HG03432 (cell line): ENCODE data around the gene NTRK3.
"Not testable (repeated sequence)": the region's sequence is repeated elsewhere in the genome, so short reads cannot be mapped to it uniquely, and the experiment has no call there.

ENCODE experiments used
- ATAC-seq: cut with Tn5 transposase; IDR thresholded peaks from one replicate; pipeline ENCODE4 v1.9.1; 2021; ENCODE audit warnings: mild to moderate bottlenecking, moderate library complexity; ENCODE audit not compliant: unreplicated experiment

Gene NTRK3

DNA sequence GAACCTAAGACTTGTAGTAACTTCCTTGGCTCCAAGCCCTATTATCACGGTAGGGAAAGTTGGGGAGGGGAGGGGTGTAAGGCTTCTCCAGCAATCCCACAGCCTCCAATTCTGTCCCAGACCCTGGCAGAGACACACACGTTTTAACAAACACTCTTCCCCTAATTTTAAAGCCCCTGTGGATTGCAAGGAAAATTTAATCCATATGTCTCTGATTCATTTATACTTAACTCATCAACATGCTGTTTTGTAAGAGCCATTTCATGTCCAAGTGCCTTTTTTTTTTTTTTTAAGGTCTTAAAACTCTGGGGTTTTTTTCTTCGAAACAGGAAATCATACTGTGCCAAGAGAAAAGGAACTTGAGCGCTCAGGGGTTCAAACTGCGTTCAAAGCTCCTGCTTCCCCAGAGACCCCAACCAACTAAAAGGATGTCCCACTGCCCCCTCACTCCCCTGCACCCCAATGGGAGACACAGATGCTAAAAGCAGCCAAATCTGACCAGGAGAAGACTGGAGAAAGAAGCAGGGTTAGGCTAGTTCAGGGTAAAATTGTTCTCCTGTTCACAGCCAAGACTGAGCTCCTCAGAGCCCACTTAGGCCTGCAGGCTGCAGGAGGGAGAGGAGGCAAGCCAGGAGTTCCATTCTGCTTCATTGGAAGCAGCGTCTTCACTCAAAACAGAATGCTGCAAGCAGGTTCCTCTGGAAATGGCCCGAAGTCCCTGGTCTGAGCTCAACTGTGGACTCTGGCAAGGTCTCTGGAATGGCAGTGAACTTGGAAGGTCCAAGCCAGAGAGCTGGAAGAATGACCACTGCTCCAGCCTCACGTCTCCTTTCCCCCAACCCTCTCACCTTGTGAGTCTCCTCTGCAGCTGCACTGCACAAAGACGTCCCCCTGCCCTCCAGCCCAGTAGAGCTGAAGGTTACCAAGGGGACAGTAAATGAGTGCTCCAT, 172.5 kb downstream of the NTRK3 start:
- ATAC-seq: no peak

DNA sequence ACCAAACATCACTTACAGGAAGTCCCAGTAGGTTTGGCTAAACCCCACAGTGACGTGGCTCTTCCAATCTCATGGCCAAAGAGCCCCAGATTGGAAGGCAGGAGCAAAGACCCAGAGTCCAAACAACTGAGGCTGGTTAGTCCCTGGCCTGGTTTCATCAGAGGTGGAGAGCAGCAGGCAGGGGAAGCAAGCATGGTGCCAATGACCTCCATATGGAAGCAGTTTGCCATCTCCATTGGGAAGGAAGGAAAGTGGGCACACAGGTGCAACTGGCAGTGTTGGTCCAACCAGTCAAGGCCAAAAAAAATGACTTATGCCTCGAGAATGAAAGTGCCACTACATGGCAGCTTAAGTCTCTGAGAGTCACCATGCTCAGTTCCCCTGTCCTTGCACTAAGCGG, 175.9 kb downstream of the NTRK3 start:
- no peak for ATAC-seq

DNA sequence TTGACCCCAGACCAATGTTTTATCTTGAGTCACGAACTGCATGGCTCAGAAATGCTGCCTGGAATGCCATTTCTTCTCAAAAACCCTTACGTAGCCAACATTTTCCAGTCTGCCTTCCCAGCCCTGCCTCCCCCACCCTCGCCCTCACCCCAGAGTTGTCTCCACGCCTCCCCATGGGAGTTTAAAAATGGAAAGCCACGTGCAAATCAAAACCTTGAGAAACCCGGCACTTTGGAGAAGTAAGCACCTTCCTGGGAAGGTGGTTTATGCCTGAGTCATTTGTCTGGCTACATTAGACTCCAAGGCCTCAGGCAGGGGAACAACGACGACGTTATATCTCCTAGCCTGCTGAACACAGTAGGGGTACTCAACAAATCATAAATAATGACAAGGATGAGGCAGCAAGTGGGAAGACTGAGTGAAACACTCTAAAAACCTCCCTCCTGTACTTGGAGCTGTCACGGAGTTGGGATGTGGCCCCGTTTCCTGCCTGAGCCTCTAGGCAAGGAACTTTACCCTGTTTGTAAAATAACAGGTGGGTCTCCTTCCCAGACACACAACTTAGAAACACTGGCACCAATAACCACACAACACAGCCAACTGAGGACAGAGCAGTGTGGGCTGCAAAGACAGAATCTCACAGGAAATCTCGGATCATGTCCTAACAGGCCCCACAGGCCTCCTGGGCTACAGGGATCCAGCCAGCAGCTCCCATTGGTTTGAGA, 179.1 kb downstream of the NTRK3 start:
- ATAC-seq: no peak

DNA sequence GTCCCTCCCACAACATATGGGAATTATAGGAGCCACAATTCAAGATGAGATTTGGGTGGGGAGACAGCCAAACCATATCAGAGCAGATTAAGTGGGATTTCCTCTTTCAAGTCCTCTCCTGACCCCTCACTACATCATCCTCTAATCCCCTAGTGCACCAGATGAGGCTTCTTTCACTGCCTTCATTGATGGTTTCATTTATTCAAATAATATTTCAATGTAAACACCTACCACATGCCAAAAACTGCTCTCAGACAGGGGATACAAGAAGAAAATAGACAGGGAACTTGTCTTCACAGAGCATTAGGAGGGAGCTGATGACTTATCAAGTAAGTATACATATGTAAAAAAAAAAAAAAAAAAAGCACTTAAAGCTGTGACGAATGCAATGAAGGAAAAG, 180.2 kb downstream of the NTRK3 start:
- no peak for ATAC-seq

DNA sequence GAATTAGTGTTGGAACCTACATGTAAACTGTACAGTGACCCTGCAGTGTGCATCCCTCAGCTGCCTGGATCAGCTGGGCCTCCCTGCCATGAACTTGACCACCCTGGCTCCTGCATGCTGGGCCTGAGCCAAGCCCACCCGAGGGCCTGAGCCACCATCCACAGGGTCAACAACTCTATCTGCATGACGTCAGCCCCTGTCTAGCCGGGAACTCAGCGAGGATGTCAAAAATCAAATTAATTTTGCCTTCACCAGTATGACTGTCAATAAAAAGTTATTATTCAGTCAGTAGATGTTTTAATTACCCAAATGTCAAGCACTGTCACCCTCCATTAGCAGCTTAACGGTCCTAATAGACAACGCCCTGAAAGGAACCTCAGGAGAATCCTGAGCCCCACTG, 181.4 kb downstream of the NTRK3 start:
- no peak for ATAC-seq

DNA sequence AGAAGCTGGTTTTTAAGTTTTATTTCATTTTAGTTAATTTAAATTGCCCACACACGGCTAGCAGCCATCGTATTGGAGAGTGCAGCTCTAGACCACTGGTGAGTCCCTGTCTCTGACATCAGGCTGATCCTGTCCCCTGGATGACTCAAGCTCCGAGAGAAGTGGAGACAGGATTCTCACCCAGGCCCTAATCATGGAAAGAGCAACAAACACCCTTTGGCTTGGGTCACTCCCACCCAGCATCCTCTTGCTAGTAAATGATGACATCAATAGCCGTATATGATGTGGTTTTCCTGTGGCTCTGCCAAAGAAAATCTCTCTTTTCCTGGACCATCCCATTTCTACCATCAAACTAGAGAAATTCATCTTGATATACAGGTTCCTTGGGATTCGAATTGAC, 182.2 kb downstream of the NTRK3 start:
- no peak for ATAC-seq

DNA sequence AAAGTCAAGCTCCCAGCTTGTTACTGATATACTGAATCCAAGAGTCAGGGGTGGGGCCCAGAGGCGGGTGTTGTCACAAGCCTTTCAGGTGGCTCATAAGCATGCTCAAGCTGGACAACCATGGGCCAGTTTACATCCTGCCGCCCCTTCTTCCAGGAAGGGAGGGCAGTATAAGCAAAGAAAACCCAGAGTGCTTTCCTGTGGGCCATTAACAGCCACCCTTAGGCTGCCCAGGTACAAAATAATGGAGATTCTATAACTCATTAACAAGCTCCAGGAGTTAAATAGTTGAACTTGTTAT, 183.2 kb downstream of the NTRK3 start:
- no peak for ATAC-seq

DNA sequence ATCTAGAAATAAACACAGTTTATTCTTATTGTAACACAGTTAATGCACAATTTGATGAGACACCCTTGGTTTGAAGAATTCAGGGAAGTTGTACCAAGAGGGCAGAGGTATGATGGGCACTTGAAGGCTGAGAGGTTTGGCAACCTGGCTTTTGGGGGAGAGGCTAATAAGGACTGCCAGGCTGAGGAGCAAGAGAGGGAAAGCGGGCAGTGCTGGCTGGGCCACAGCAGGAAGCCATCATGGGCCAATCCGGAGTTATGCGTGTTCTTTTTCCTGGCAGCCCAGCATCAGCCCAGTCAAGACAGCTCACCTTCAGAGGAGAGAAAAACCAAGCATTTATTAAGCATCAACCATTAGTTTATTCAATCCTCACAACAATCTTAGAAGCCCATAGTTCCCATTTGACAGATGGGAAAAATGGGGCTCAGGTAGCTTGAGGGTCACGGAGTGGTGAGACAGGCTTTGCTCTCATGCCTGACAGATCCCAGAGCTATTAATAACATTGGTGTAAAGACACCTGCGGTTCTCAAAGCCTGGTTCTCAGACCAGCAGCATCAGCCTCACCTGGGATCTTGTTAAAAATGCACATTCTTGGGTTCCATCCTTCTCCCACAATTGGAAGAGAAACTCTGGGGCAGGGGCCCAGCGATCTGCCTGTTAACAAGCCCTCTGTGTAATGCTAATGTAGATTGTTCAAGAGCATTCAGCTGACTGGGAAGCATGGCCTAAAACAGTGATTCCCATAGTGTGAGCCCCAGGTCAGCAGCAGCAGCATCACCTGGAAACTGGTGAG, 183.7 kb downstream of the NTRK3 start:
- no peak for ATAC-seq

DNA sequence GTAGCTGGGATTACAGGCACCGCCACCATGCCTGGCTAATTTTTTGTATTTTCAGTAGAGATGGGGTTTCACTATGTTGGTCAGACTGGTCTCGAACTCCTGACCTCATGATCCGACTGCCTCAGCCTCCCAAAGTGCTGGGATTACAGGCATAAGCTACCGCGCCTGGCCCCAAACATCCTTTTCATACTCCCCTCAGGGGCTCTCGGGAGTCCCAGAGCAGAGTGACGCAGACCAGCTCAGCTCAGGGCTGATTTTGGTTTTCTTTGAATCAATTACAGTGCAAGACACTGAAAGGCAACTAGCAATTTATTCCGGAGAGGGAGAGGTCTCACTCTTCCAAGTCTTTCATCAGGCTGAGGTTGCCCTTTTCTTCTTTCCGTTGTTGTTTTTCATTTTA, 184.4 kb downstream of the NTRK3 start:
- ATAC-seq: not testable (repeated sequence)

DNA sequence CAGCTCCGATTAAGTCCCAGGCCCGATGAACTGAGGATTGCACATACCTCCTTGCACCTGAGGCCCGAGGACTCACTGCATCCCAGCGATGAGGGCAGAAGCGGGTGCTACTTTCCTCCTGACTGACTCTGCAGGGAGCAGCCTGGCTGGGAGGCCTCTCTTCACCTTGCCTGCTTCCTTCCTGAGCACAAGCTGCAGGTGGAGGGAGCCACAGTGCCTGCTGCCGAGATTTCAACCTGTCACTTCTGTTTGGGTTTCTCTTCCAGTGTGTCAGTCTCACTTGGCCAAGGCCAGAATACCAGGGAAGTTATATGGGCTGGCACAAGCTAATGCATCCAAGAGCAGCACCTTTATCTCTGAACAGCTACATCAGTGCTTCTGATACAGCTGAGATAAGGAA, 185.4 kb downstream of the NTRK3 start:
- ATAC-seq: no peak

DNA sequence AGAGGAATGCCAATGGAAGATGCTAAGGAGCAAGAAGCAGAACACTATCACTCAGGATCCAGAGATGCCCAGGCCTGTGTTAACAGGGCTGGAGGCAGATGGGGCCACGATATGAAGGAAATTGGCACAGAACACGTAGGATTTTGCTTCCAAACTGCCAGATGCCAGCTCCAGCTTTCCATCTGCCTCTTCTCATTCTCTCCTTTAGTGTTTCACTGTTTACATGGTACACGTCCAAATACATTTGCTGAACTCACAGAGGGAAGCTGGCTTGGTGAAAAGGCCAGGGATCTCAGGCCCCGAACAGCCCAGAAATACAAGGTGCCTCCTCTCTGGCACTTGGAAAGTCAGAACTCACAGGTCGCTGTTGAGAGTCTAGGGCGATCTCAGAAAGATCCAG, 187.0 kb downstream of the NTRK3 start:
- ATAC-seq: no peak

DNA sequence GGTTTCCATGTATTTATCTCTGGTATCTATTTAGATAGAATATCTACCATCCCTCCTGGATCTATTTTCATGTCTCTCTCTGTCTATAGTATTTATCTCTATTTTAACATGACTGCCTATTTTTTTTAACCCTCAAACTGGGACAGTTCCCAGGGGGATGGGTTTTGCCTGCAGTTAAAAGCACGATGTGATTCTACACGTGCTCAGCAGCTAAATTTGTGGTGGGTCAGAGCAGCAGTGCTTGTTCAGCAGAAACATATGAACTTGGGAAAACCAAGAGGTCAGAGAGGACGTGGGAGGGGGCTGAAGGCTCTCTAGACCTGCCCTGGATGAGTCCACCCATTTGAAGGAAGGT, 189.2 kb downstream of the NTRK3 start:
- no peak for ATAC-seq

DNA sequence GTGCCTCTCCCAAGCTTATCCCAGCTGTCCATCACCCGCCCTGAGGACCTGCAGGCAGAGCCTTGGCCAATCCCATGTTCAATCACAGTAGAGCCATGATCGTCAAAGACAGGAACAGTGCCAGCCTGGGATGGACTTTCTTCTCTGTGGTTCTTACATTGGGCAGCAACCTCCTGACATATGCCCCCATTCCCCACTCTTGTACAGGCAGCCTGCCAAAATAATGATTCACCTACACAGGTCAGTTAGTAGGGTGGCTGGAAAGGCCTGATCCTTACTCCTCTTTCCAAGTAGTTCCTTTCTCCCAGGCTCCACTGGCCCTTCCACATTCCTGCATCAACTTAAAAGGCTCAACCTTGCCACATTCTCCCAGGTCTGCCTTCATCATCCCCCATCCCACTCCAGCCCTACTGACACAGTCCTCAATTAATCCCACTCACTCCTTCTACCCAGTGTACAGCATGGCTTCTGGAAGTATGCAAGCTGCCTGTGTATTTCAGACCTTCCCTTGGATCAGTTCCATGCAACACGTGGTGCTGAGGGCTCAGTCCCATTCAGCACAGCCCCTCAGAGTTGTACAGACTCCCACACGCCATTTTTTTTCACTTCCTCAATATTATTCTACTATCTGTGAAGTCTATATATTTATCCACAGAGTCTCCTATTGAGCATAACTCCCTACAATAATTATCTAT, 189.8 kb downstream of the NTRK3 start:
- ATAC-seq: no peak

DNA sequence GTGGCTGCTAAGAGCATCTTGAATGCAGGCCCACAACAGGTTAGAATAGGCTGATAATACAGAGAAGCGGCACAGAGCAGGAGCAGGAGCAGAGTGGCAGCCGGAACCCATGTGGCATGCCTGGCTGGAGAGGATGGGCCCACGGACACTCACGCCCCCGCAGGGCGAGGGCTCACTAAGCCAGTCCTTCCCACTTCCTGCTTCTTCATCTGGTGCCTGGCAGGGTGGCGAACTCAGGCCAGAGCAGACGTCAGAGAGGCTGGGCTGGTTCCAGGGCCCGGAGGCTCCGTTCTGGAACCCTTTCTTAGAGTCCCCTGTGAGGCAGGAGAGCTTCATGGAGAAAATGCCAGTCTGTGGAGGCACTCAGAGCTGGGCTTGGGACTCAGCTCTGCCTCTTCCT, 195.1 kb downstream of the NTRK3 start:
- no peak for ATAC-seq

DNA sequence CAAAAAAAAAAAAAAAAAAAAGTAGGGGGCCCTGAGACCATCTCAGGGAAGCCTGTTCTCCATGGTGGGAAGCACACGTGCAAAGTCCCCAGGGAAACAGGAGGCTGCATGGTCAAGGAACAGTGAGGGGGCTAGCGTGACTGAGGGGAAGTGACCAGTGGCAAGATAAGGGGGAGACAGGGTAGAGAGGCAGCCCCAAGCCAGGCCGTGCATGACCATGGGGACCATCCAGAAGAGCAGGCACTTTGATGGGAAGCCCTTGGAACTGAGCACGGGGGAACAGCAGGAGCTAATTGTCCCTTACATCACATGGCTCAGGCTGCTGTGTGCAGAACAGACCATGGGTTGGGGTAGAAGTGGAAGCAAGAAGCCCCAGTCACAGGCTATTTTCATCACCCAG, 196.2 kb downstream of the NTRK3 start:
- no peak for ATAC-seq

DNA sequence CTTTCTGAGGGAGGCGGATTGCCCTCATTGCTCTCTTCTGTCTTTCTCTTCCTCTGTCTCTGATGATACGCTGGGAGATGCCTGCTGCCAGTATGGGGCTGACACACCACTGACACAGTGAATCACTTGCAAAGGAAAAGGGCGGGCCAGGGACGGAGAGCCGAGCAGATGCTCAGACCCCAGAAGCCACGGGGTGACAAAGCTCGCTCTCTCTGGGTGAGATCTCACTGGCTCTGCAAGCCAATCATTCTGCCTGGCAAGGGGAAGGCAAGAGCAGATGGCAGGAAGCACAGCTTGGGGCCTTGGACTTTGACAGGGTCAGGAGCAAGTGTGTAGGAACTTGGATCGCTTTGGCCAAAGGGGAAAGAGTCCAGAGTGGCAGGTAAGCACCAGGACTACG, 198.7 kb downstream of the NTRK3 start:
- no peak for ATAC-seq

DNA sequence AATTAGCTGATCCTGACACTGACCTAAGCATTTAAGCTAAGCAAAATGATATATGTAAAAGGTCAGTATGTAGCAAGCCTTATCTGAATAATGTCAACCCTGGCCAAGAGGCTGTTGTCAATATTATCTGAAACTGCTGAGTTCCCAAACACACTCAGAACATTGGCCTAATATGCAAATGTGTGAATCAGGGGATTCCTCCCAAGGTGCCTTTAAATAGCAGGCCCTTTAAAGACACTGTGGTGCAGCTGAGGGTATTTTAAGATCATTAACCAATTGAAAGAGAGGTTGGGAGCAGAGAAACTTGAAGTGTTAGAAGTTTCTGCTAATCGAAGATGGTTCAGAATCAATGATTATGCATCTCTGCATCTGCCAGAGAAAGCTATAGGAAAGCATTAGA, 207.0 kb downstream of the NTRK3 start:
- peak; percentile 89 for ATAC-seq

DNA sequence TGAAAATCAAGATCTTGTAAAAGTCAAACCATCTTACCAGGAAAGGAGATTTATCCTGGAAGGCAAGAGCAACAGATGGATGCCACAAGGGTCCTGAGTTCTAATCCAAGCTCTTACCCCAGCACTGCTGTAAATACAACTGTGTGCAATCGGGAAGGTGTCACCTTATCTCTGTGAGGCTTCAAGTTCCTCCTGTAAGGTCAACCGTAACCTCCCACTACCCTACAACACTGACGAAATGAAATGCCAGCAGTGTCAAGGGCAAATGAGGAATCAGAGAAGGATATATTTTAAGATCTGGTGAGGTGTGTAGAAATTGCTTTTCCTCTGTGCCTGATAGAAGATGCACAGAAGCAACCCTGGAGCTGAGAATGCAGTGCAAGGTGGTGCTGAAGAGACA, 207.8 kb downstream of the NTRK3 start:
- ATAC-seq: no peak

DNA sequence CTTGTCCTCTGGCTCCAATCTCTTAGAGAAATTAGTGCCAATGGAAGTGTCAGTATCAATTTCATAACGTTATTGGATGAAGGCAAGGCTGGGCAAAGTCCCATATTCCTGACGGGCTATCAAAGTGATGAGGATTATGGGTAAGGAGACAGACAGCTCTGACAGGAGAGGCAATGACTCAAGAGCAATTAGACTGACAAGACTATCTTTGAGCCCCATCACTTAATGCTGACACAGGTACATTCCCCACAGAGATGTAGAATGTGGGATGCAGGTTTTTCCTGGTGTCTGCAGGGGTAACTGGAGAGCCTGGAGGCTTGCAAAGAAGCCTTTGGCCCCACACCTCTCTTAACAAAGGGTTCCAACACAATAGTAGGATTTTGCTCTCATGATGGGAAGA, 208.3 kb downstream of the NTRK3 start:
- ATAC-seq: no peak

DNA sequence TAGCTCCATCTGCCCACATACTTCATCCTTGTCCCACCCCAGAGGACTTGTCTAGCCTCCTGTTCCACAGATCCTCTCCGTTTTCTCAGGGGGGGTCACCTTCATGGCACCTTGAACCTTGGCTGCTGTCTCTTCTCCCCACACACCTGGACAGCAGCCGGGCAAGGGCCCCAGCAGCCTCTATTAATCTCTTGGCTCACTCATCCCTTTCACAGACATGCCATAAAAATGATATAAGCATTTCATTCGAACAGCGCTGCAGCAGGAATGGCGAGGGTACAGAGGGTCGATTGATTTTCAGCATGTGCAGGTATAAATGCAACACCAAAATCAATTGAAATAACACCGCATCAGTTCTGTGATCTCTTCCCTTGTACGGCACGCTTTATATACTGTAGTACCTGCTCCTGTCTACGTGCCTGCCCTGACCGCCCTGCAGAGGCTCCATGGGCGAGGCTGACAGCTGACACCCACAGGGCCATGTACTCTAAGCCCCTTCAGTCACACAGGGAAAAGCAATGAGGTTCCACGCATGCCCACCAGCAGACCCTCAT, 209.9 kb downstream of the NTRK3 start:
- ATAC-seq: no peak

DNA sequence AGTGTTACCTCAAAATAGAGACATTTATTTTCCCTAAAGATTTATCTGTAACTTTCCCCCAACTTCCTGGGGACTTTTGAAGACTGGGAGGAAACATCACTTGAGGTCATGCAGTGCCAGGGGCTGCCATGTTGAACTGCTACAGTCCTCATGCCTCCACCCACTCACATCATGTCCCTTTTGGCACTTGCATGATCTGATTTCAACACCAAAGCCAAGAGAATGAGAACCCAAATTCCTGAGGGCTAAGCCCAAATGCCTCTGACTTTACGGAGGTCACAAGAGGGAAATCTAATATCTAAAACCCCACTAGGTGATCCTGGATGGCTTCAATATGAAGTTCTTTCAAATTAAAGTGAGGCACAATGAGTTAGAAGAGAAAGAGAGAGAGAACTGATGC, 213.1 kb downstream of the NTRK3 start:
- ATAC-seq: no peak
